ENCODE results near the gene GORASP2.

GORASP2 gene

GRCh38 chr2:170922634-170923494 is 6.2 kb upstream of the GORASP2 start:
- DNase-seq (ENCODE audit: low read depth, low spot score) = no peak

GRCh38 chr2:170923799-170924198 is 5.3 kb upstream of the GORASP2 start:
- no peak for DNase-seq (ENCODE audit: low read depth, low spot score)

DNA sequence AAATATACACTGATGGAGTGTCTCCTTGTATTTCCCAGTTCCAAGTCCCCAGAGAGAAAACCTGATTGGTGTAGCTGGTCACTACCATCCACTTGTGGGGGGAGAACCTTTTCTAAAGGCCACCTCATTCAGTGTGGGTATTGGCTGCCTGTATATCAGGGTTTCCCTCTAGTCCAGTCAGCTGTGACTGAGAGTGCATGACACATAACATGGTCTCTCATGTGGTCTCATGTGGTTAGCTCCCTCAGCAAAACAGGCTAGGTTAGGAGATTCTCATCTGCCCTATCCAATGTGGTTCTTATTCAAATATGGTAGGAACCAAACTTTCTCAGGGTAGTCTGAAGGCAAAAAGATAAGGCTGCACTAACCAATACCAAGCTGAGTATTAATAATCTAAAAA is 4.1 kb upstream of the GORASP2 start:
- no peak for DNase-seq (ENCODE audit: low read depth, low spot score)

DNA sequence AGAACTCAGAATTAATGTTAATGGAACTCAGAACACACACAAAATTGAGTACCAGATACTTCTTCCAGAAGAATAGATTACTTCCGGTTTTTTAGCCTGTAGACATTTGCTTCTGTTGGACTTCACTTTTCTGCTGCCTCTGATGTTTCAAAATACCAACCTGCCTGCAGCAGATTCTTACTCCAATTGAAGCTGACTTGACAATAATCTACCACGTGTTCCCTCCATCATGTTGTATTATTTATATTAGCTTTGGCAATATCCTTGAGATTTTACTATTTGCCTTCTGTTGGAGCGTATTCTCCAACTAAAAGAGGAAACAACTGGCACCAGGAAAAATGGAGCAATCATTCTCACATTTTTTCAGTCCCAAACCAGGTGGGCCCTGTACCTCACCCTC is 3.1 kb upstream of the GORASP2 start:
- no peak for DNase-seq (ENCODE audit: low read depth, low spot score)

- DNase-seq (ENCODE audit: low read depth, low spot score) = no peak
These were observed 2.2 kb upstream of the GORASP2 start for GRCh38 chr2:170926743-170927297.

DNA sequence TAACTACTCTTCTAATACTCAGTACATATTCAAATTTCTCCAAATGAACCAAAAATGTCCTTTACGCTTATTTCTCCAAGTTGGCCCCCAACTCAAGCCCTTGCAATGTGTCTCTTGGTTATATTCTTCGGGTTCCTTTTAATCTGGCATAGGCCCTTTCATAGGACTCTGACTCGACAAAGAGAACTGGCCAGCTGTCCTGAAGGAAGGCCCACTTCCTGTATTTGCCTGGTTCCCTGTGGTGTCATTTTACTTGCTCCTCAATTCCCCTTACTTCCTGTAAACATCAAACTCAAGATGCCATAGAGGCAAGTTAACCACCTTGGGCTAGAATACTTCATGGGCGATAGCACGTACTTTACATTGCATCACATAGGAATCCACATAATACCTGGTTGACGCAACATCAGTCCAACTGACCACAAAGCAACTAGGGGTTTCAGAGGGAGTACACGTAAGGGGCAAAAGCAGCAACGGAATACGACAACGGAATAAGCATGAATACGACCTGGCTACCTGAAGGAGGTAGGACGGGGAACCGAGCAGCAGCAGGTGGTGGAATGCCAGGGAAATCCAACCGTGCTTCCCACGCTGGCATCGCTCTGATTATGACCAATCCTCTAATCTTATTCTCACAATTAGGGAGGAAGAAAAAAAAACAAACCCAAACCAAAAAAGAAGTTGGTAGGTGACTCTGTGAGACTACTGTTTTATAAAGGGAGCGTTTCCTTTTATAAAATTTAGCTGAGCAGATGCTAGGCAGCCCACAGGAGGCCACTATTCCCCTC is 823 bp upstream of the GORASP2 start:
- DNase-seq (ENCODE audit: low read depth, low spot score) = no peak

GRCh38 chr2:170929686-170930050 is 615 bp downstream of the GORASP2 start:
- peak; percentile 65 for DNase-seq (ENCODE audit: low read depth, low spot score)

- peak; percentile 45 for DNase-seq (ENCODE audit: low read depth, low spot score)
These were observed 1.3 kb downstream of the GORASP2 start for GRCh38 chr2:170930131-170930990.

DNA sequence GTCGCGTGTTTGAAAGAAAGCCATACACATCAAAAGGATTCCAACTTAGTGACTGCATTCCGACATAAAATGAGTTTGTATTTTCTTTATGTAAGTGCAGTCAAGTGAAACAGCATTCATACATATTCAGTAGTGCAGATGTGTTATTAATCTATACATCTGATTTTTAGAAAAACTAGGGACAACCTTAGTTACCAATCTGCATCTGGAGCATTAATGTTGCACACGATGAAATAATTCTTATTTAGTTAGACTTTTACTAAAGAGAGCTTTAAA is 1.9 kb downstream of the GORASP2 start:
- peak; percentile 41 for DNase-seq (ENCODE audit: low read depth, low spot score)

DNA sequence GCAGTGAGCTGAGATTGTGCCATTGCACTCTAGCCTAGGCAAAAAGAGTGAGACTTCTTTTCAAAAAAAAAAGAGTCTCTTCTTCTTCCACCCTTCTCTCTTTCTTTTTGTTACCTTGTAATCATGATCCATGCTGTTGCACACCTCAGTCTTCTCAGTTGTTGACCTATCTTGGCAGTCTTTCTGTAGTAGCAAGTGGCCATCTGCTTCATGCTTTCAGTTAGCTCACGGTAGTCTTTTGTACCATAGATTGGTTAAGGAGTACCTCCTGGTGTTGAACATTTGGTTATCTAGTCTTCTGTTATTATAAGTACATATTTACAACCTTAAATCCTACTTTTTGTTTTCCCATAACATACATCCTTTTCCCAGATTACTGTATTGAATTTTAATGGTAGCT is 3.1 kb downstream of the GORASP2 start:
- DNase-seq (ENCODE audit: low read depth, low spot score) = no peak

GRCh38 chr2:170932948-170933347 is 3.9 kb downstream of the GORASP2 start:
- no peak for DNase-seq (ENCODE audit: low read depth, low spot score)

DNA sequence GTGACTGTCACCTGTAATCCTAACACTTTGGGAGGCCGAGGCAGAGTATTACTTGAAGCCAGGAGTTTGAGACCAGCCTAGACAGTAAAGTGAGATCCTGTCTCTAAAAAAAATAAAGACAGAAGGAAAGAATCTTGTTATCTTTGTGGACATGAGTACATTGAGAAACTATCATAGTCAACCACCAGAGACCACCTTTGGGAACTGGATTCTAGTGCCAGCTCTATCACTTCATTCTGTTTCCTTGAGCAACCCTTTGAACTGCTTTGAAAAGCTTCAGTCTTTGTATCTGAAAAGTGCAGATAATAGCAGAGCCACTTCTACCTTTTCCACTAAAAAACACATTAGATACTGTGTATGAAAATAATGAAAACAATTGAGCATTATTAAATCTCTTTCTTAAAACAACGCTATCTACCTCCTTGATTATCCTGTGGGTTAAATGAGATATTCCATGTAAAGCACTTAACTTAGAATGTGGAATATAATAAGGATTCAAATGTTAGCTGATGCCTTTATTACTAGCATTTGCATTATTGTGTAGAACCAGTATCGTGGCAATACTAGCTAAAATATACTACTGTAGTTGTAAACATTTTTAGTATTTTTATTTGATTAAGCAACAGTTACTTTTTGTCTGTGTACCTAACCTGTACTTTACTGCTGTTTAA is 8.8 kb downstream of the GORASP2 start:
- DNase-seq (ENCODE audit: low read depth, low spot score) = no peak

- DNase-seq (ENCODE audit: low read depth, low spot score) = no peak
These were observed 11.0 kb downstream of the GORASP2 start for GRCh38 chr2:170940066-170940465.

- no peak for DNase-seq (ENCODE audit: low read depth, low spot score)
These were observed 13.6 kb downstream of the GORASP2 start for GRCh38 chr2:170942615-170943014.

DNA sequence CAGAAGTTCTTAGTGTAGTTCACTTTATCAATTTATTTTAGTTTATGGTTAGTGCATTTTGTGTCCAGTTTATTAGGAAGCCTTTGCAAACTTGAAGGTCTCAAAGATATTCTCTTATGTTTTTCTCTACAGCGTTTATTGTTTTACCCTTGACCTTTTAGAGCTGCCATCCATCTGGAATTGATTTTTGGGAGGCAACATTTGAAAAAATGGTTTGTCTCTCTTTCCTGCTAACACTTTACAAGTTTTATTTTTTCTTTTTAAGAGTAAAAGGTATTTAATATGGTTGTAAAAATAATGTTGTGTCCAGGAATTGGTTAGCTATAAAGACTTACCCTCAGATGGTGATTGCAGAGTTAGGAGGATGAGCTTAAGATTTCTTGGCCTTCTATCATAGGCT is 14.0 kb downstream of the GORASP2 start:
- DNase-seq (ENCODE audit: low read depth, low spot score) = no peak

DNA sequence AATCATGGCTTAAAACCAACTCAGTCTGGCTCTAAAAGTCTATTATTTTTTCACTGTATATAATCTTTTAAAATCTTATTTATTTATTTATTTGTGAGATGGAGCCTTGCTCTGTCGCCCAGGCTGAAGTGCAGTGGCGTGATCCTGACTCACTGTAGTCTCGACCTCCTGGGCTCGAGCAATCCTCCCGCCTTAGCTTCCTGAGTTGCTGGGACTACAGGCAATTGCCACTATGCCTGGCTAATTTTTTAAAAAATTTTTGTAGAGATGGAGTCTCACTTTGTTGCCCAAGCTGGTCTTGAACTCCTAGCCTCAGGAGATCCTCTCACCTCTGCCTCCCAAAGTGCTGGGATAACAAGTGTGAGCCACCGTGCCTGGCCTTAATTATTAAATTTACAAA is 14.5 kb downstream of the GORASP2 start:
- DNase-seq (ENCODE audit: low read depth, low spot score) = no peak

GRCh38 chr2:170944545-170944944 is 15.5 kb downstream of the GORASP2 start:
- no peak for DNase-seq (ENCODE audit: low read depth, low spot score)

DNA sequence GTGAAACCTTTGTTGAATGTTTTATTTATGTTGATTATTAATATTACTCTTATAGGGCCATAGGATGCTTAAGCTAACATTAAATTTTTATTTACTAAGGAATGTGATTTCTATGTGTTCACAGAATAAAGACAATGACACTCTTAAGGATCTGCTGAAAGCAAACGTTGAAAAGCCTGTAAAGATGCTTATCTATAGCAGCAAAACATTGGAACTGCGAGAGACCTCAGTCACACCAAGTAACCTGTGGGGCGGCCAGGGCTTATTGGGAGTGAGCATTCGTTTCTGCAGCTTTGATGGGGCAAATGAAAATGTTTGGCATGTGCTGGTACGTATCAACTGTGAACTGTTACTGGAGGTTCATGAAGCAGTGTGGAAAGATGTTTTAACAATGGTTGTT is 20.4 kb downstream of the GORASP2 start:
- DNase-seq (ENCODE audit: low read depth, low spot score) = no peak

DNA sequence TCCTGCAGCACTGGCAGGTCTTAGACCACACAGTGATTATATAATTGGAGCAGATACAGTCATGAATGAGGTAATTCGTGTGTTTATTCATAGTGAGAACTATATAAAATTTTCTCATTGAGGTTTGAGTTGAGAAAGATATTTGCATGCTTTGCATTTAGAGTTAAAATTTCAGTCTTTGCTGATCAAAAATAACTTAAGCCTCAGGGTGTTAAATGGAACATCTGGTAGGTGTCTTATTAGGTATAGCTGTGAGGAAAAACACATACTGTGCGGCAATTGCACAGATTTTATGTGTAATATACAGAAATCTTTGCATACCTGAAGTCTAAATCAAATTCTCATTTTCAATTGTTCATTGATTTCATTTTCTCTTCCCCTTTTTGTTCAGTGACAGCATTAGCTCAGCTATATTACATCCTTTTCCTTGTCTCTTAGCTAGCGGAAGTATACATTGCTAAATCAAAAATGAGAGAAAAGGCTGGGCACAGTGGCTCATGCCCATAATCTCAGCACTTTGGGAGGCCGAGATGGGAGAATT is 21.2 kb downstream of the GORASP2 start:
- DNase-seq (ENCODE audit: low read depth, low spot score) = no peak

- DNase-seq (ENCODE audit: low read depth, low spot score) = no peak
These were observed 24.9 kb downstream of the GORASP2 start for GRCh38 chr2:170953941-170954340.

DNA sequence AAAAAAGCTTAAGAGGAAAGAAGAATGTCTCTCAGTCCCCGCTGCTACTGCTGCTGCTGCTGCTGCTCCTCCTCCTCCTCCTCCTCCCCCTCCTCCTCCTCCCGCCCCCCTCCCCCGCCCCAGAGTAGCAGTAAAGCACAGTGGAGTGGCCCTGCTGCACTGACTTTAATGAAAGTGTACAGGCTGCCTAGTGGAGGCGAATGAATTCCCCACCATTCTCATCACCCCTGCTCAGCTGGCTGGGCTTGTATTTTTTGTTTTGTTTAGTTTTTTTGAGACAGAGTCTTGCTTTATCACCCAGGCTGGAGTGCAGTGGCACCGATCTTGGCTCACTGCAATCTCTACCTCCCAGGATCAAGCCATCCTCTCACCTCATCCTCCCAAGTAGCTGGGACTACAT is 34.3 kb downstream of the GORASP2 start:
- no peak for DNase-seq (ENCODE audit: low read depth, low spot score)
